ENCODE results near the gene BMERB1.

GRCh38 chr16:15427648-15428239 is 6.6 kb upstream of the BMERB1 start:
- peak; percentile 68 to 84 (median 70) for TF ChIP-seq CTCF (IDR thresholded peaks at IDR 0.05)
- peak; percentile 37 to 59 for TF ChIP-seq POLR2AphosphoS5 (IDR thresholded peaks at IDR 0.05)
- no peak for TF ChIP-seq POLR2A (IDR thresholded peaks at IDR 0.05; ENCODE audit: low read depth)
